GM13977 (cell line): ENCODE data around the gene CHRDL1.

Source experiments
- DNase-seq: peaks from one replicate; pipeline ENCODE4 v3.0.0; 2012; ENCODE audit warnings: low spot score
- in situ Hi-C: fragments of 300-500 bp; cut with MboI; formaldehyde crosslinking; loops from one replicate; pipeline ENCODE4 v1.12.0; 2022; ENCODE audit warnings: low sequenced_read_pairs, low pct_unique_long_range_greater_than_20kb, mixed read lengths, inconsistent platforms; ENCODE audit not compliant: unreplicated experiment
- TF ChIP-seq, protein P1 (sequence below): IDR thresholded peaks from 2 replicates; pipeline ENCODE4 v1.5.1; 2012; ENCODE audit warnings: mild to moderate bottlenecking, control low read depth; ENCODE audit not compliant: insufficient read depth; ENCODE audit errors: extremely low read depth, missing control alignments

Gene CHRDL1

DNA sequence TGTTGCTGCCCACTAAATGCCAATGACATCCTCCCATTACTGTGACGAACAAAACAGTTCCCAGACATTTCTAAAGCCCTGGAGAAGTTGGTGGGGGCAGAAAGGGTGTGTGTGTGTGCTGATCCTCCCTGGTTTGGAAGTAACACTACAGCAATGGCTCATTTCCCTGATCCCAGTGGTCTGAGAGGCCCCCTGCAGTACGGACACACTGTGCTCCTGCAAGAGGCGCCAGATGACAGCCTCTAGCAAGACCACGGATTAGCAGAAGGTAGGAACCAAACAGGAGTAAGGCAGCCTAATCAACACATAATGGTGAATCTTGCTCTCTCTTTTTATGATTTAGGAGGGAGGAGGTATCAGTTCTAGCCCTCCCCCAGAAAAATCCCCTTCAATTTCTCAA lies 49.6 kb downstream of the CHRDL1 start:
- TF ChIP-seq, protein P1, sequence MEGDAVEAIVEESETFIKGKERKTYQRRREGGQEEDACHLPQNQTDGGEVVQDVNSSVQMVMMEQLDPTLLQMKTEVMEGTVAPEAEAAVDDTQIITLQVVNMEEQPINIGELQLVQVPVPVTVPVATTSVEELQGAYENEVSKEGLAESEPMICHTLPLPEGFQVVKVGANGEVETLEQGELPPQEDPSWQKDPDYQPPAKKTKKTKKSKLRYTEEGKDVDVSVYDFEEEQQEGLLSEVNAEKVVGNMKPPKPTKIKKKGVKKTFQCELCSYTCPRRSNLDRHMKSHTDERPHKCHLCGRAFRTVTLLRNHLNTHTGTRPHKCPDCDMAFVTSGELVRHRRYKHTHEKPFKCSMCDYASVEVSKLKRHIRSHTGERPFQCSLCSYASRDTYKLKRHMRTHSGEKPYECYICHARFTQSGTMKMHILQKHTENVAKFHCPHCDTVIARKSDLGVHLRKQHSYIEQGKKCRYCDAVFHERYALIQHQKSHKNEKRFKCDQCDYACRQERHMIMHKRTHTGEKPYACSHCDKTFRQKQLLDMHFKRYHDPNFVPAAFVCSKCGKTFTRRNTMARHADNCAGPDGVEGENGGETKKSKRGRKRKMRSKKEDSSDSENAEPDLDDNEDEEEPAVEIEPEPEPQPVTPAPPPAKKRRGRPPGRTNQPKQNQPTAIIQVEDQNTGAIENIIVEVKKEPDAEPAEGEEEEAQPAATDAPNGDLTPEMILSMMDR: no peak

DNA sequence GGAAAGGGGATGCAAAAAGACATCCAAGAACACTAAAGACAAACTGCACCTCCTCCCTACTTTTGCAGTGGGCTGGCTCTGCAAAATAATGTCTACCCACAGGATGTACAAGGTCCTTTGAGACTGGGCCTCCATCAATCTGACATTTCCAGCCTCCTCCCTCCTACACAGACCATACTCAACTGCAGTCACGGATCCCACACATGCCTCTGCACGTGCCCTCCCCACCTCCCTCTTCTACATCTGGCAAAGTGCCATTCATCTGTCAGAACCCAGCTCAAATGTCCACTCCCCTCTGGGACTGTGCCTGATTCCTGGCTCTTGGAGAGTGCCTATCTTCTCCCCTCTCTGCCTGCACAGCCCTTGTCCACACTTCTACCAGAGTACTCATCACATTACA lies 50.3 kb downstream of the CHRDL1 start:
- TF ChIP-seq, protein P1: no peak
- DNase-seq: no peak
- in situ Hi-C loops: no loop called here

More for the DNA sequence above, 49.6 kb downstream of the CHRDL1 start:
- in situ Hi-C loops: no loop called here
- DNase-seq: no peak

DNA sequence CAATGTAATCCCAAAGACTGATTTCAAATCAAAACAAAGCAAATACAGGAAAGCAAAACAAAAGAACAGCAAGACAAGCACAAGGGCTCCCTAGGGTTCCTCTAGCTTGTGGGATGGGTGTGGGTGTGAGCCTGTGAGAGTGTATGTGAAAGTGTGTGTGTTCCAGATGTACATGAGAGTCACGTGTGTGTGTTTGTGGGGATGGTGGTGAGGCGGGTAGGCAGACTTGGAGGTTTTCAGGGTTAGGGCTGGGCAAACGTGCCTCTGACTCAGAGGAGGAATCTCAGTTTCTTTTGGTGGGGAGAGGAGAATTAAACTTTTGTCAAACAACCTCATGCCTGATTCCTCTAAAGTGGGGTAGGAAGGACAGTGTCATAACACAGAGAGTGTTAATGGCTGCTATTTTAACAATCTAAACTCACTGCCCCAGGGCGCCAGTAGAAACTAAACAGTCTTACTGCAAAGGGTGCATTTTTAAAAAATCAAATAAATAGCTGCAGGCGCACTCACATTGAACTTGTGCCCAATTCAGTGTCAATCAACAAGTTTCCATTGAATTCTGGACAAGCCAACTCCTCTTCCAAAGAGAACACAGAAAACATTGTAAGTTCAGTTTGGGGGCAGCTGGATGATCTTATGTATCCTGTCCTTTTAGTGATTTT lies 51.8 kb downstream of the CHRDL1 start:
- in situ Hi-C loops: no loop called here
- DNase-seq: no peak
- TF ChIP-seq, protein P1: no peak

DNA sequence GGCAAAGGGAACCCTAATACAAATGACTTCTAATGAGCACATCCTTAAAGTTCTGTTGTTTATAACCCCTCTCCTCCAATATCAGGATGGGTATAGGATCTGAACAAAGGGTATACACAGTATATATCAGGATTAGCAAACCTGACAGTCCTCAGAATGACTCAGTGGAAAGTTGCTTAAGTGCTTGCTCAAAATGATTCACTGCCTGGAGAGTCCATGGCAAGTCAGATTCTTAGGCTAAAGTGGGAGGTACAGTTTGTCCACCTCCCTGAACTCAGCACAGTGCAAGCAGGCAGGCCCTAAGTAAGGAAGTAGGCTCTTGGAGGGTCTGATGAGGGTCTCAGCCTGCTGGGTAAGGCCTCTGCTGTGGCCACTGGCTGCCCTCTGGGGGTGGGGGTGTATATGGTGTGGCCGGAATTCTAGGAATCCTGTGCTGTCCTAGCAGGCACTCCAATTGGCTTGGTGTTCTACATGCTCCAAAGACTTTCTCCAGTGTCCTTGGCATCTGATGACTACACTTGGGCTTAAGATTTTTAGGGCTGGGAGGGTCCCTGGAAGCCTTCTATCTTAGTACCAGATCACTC lies 54.3 kb downstream of the CHRDL1 start:
- in situ Hi-C loops: no loop called here
- TF ChIP-seq, protein P1: no peak
- DNase-seq: no peak

DNA sequence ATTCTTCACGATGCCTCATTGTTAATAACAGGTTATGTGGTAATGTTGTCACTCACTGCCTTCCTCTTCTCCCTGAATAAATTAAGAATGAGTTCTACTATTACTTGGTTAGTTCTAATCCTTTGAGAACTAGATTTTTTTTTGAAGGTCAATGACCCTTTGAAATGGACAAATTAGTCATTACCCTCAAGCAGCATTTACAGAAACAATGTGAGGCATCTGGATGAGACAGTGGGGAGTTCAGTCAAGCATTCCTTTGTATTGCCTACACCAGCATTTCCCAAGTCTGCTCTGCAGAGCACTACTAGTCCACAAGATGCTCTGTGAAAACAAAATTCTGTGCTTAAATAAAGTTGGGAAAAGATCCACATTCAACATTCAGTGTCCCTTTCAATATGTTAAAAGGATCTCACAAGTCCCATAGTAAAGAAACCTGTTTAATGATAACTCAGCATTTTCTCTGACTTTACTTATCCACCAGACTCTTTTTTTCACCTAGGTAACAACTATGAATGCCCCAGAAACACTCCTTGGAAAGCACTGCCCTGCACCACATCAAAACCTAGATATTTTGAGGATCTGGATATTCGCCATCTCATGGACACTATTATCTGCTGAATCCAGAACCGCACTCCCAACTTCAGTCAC lies 60.6 kb downstream of the CHRDL1 start:
- in situ Hi-C loops: no loop called here
- DNase-seq: no peak
- TF ChIP-seq, protein P1: no peak

DNA sequence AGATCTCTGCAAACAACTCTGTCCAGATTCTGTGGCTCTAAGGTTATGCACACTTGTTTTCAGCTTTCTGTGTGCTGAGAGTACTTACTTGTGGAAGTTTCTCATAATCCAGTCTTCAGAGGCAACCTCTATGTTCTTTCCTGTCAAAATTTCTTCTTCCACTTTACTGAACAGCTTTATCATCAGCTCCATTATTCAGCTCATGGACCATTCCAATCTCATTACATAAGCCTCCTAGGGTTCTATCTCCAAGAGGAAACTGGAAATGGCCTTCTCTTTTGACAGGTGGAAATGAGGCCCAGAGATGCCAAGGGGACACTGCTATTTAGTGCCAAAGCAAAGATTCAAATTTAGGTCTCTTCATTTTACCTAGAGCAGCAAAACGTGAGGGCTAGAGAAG lies 61.3 kb downstream of the CHRDL1 start:
- TF ChIP-seq, protein P1: no peak
- DNase-seq: no peak
- in situ Hi-C loops: no loop called here
